SK-N-MC (cell line): ENCODE data around the gene OTUB2.

Experiments used
- DNase-seq: peaks from one replicate; pipeline ENCODE4 v3.0.0-alpha.2; 2011; ENCODE audit warnings: low read depth, low spot score
- H3K27ac ChIP-seq: fragments of 200-600 bp; sonication (generic); 2 replicates; pipeline ENCODE4 v1.5.1; 2016; ENCODE audit warnings: mixed run types
- H3K36me3 ChIP-seq: fragments of 200-600 bp; sonication (generic); 2 replicates; pipeline ENCODE4 v1.6.1; 2017; ENCODE audit warnings: antibody characterized with exemption, low read length, mixed read lengths; ENCODE audit not compliant: insufficient read depth
- H3K4me3 ChIP-seq: fragments of 200-600 bp; sonication (generic); 2 replicates; pipeline ENCODE4 v1.5.1; 2016
- H3K9ac ChIP-seq: fragments of 200-600 bp; sonication (generic); 2 replicates; pipeline ENCODE4 v1.8.0; 2017; ENCODE audit warnings: mixed run types, mixed read lengths; ENCODE audit not compliant: insufficient read length
- H3K9me3 ChIP-seq: fragments of 200-600 bp; sonication (generic); 2 replicates; pipeline ENCODE4 v1.6.1; 2017; ENCODE audit warnings: low read depth, mild to moderate bottlenecking, antibody characterized with exemption, low read length, moderate library complexity, mixed read lengths
- EZH2 ChIP-seq: fragments of 200-600 bp; sonication (generic); IDR thresholded peaks from one replicate; pipeline ENCODE4 v1.6.1; 2017; ENCODE audit warnings: antibody characterized with exemption
- FOXP2 ChIP-seq: optimal IDR thresholded peaks from 2 replicates; pipeline ENCODE3; 2011; ENCODE audit warnings: mild to moderate bottlenecking, moderate library complexity; ENCODE audit not compliant: insufficient read depth; ENCODE audit errors: extremely low read length, control extremely low read depth
- POLR2AphosphoS5 ChIP-seq: IDR thresholded peaks from 2 replicates; pipeline ENCODE4 v1.6.1; 2012; ENCODE audit warnings: mild to moderate bottlenecking, low read depth, low read length, borderline replicate concordance

The OTUB2 gene

DNA sequence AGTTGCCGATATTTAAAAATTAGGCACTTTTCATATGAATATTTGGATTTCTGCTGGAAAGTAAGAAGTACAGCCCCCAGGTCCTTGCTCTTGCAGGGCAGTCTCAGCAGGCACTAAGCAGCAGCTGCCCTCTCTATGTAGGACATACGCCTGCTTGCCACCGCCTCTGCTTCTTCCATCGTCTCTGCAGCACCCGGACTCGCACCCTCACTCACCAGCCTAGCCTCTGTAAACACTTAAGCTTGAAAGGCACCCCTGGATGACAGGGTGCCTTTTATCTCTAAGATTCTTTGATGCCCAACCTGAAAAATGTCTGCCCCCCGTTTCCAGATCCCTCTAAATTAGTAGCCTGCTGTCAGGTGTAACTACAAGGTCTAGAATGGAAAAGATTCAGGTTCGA lies 19.0 kb downstream of the OTUB2 start:
- Histone ChIP-seq H3K9ac (no peak overlapping the region), H3K9me3 (no peaks in the 10 kb centered on the region), H3K4me3 (no peak overlapping the region), H3K27ac (no peak overlapping the region), H3K36me3 (peaks cover 56% of the 10 kb centered on the region)
- no peak for TF ChIP-seq POLR2AphosphoS5
- no peak for TF ChIP-seq FOXP2
- TF ChIP-seq EZH2 = no peak
- no peak for DNase-seq

GRCh38 chr14:94045563-94046345 lies 19.6 kb downstream of the OTUB2 start:
- H3K27ac ChIP-seq = no peak overlapping the region
- no peak overlapping the region for H3K4me3 ChIP-seq
- no peak for DNase-seq
- TF ChIP-seq EZH2 (no peak), FOXP2 (no peak), POLR2AphosphoS5 (no peak)
- H3K9me3 ChIP-seq = no peaks in the 10 kb centered on the region
- H3K36me3 ChIP-seq = peaks cover 62% of the 10 kb centered on the region
- H3K9ac ChIP-seq = no peak overlapping the region

DNA sequence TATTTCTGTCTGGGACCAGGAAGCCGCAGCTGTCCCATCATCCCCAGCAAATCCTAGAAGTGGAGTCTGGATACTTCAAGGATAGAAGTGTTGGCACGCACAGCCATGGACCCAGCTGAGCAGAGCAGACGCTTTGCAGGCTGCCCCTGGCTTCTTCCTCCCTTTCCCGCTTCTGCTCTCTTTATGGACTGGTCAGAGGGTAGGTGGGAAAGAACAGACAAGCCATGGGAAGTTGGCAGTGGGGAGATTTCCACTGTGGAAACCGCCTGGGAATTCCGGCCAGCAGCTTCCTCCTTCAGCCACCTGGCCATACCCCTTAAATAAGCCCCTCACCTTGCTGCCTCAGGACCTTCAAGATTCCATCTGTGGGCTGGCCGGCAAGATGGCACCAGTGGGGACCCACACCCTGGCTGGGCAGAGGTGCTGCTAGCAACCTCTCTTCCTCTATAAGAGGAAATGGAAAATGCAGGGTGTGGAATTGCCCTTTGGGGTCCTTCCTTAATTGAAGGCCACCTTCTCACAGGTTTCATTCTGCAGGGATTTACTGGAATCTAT lies 20.6 kb downstream of the OTUB2 start:
- Histone ChIP-seq H3K9me3 (no peaks in the 10 kb centered on the region), H3K36me3 (peaks cover 73% of the 10 kb centered on the region), H3K4me3 (no peak overlapping the region), H3K27ac (no peak overlapping the region), H3K9ac (no peak overlapping the region)
- DNase-seq = no peak
- TF ChIP-seq FOXP2 = no peak
- TF ChIP-seq POLR2AphosphoS5 = no peak
- TF ChIP-seq EZH2 = no peak

- DNase-seq = no peak
- Histone ChIP-seq H3K9me3 (no peaks in the 10 kb centered on the region), H3K9ac (no peak overlapping the region), H3K36me3 (peaks cover 80% of the 10 kb centered on the region), H3K27ac (peak overlapping the region; percentile 56), H3K4me3 (no peak overlapping the region)
- TF ChIP-seq FOXP2 = no peak
- no peak for TF ChIP-seq EZH2
- TF ChIP-seq POLR2AphosphoS5 = no peak
Measured at GRCh38 chr14:94047581-94047980, 21.4 kb downstream of the OTUB2 start.

DNA sequence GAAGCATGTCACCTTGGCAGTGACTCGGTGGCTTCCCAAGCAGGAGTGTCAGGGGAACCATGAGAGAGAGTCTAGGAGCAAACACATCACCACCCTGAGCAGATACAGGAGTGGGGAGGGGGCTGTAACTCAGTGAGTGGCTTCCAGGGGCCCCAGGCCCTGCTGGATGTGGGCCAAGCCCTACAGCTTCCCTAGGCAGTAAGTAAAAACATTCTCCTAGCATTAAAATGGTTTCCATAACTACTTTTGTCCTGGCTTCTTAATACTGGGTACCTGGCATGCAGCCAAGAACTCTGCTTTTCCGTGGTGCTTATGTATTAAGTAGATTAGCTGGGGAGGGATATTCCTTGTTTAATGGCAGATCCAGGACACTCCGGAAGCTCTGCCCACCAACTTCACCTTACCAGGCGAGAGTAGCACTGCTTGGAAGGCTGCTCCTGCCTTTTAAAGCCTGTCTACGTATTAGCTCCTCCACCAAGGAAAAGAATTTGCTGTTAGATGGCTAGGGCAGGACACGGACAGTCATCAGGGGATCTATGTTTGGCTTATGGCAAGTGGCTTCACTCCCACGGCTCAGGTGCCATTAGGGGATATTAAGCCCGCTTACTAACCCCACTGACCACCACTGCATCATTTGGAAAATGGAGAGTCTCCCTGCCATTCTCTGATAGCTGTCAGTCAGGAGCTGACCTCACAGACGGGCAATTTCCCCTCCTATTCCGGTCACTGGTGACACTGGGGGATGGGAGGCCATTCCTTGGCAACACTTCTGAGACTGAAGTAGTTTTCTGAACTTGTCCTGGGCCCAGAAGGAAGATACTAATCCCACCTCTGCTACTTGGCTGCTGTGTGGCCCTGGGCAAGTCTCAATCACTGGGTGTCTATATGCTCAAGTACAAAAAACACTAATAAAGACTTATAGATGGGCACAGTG lies 22.8 kb downstream of the OTUB2 start:
- Histone ChIP-seq H3K9ac (no peak overlapping the region), H3K36me3 (peaks cover 88% of the 10 kb centered on the region), H3K9me3 (no peaks in the 10 kb centered on the region), H3K4me3 (peak overlapping the region; percentile 48), H3K27ac (peak overlapping the region; percentile 56)
- TF ChIP-seq EZH2 (no peak), POLR2AphosphoS5 (no peak; the same call in 1 of the 2 replicates), FOXP2 (peak; percentile 38)
- DNase-seq = peak; percentile 88

DNA sequence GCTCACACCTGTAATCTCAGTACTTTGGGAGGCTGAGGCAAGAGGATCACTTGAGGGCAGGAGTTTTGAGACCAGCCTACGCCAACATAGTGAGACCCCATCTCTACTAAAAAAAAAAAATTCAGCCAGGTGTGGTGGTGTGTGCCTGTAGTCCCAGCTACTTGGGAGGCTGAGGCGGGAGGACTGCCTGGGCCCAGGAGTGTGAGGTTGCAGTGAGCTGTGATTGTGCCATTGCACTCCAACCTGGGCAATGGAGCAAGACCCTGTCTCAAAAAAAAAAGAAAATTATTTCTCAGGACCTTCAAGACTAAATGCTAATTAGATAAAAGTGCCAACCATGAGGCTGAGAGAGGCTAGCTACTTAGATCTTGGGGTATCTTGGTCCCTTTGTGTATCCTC lies 23.5 kb downstream of the OTUB2 start:
- H3K4me3 ChIP-seq = no peak overlapping the region
- TF ChIP-seq POLR2AphosphoS5 (no peak), FOXP2 (no peak), EZH2 (no peak)
- no peak overlapping the region for H3K9ac ChIP-seq
- H3K36me3 ChIP-seq = peaks cover 92% of the 10 kb centered on the region
- no peak overlapping the region for H3K27ac ChIP-seq
- no peaks in the 10 kb centered on the region for H3K9me3 ChIP-seq
- no peak for DNase-seq

GRCh38 chr14:94050231-94050880 lies 24.2 kb downstream of the OTUB2 start:
- TF ChIP-seq POLR2AphosphoS5 (no peak), EZH2 (no peak), FOXP2 (no peak)
- H3K9ac ChIP-seq = no peak overlapping the region
- DNase-seq = no peak
- H3K4me3 ChIP-seq = no peak overlapping the region
- H3K9me3 ChIP-seq = no peaks in the 10 kb centered on the region
- H3K36me3 ChIP-seq = peaks cover 92% of the 10 kb centered on the region
- no peak overlapping the region for H3K27ac ChIP-seq

- Histone ChIP-seq H3K36me3 (peaks cover 91% of the 10 kb centered on the region), H3K27ac (no peak overlapping the region), H3K9ac (no peak overlapping the region), H3K4me3 (no peak overlapping the region), H3K9me3 (no peaks in the 10 kb centered on the region)
- DNase-seq = no peak
- TF ChIP-seq FOXP2 (no peak), POLR2AphosphoS5 (no peak), EZH2 (no peak)
Measured at GRCh38 chr14:94051115-94051514, 25.0 kb downstream of the OTUB2 start.

GRCh38 chr14:94051779-94052178 lies 25.6 kb downstream of the OTUB2 start:
- no peaks in the 10 kb centered on the region for H3K9me3 ChIP-seq
- no peak for TF ChIP-seq POLR2AphosphoS5
- no peak for TF ChIP-seq EZH2
- no peak for TF ChIP-seq FOXP2
- H3K36me3 ChIP-seq = peaks cover 91% of the 10 kb centered on the region
- no peak for DNase-seq
- no peak overlapping the region for H3K9ac ChIP-seq
- H3K27ac ChIP-seq = no peak overlapping the region
- H3K4me3 ChIP-seq = no peak overlapping the region
